ENCODE measurements around the gene LRP1B.

Gene LRP1B

GRCh38 chr2:141497272-141497671 lies 633.5 kb downstream of the LRP1B start:
- no peak for ATAC-seq
- H3K4me3 Mint-ChIP-seq: no peak overlapping the region
- H3K27me3 Mint-ChIP-seq: no peaks in the 10 kb centered on the region
- H3K4me1 Mint-ChIP-seq: peaks cover 4% of the 10 kb centered on the region
- no peaks in the 10 kb centered on the region for H3K36me3 Mint-ChIP-seq
- no peaks in the 10 kb centered on the region for H3K9me3 Mint-ChIP-seq
- no peak overlapping the region for H3K27ac Mint-ChIP-seq

GRCh38 chr2:141496810-141497209 lies 634.0 kb downstream of the LRP1B start:
- Mint-ChIP-seq H3K9me3 (no peaks in the 10 kb centered on the region), H3K27me3 (no peaks in the 10 kb centered on the region), H3K4me1 (peaks cover 4% of the 10 kb centered on the region), H3K36me3 (no peaks in the 10 kb centered on the region), H3K4me3 (no peak overlapping the region), H3K27ac (no peak overlapping the region)
- no peak for ATAC-seq

- Mint-ChIP-seq H3K4me1 (peaks cover 4% of the 10 kb centered on the region), H3K27me3 (no peaks in the 10 kb centered on the region), H3K36me3 (no peaks in the 10 kb centered on the region), H3K9me3 (no peaks in the 10 kb centered on the region), H3K27ac (no peak overlapping the region), H3K4me3 (no peak overlapping the region)
- no peak for ATAC-seq
Measured at GRCh38 chr2:141493936-141494335, 636.9 kb downstream of the LRP1B start.

DNA sequence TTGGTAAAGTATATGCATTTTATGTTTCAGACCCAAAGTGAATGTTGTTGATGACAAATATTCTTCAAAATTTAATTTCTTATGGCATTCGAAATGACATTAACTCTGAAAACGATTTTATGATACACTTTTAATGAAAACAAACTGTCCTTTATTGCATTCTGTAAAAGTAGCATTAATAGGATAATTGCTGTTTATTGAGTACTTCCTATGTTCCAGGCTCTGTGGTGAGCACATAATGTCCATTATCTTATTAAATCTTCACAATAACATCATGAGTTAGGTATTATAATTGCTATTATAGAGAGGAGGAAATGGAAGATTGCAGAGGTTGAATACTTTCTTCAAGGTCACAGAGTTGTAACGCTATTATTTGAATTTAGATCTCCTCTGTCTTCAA lies 638.0 kb downstream of the LRP1B start:
- Mint-ChIP-seq H3K4me3 (no peak overlapping the region), H3K27ac (no peak overlapping the region), H3K36me3 (no peaks in the 10 kb centered on the region), H3K4me1 (peaks cover 4% of the 10 kb centered on the region), H3K9me3 (no peaks in the 10 kb centered on the region), H3K27me3 (no peaks in the 10 kb centered on the region)
- ATAC-seq: no peak

DNA sequence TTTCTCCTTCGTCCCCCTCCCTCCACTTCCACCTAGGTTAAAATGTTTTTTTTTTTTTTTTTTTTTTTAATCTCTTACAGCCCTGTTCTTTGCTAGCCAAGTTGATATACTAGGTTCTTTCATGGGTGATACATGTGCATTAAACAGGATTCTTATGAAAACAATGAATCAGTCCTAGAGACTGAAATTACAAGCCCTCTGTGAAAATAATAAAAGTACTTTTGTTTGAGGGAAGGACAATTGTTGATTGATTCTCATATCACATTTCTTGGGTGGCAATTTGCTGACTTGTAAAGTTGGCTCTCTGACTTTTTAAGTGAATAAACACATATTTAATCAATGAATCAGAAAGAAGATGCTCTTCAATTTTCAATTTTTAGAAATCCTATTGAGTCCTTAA lies 639.9 kb downstream of the LRP1B start:
- no peak for ATAC-seq
- Mint-ChIP-seq H3K27ac (no peak overlapping the region), H3K27me3 (no peaks in the 10 kb centered on the region), H3K36me3 (no peaks in the 10 kb centered on the region), H3K4me3 (no peak overlapping the region), H3K4me1 (no peaks in the 10 kb centered on the region), H3K9me3 (no peaks in the 10 kb centered on the region)

DNA sequence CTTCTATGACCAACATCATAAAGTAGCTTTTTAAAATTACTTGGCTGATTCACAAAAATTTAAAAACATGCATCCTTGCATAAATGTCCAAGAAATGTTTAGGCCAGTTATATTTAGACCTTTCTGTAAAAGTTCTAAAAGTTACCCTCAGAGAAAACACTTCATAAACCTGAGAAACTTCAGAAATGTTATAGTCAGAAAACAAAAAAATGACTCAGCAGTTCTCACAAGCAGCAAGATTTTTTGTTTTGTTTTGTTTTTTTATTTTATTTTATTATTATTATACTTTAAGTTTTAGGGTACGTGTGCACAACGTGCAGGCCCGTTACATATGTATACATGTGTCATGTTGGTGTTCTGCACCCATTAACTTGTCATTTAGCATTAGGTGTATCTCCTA lies 648.1 kb downstream of the LRP1B start:
- H3K27ac Mint-ChIP-seq: no peak overlapping the region

GRCh38 chr2:141475801-141476200 lies 655.0 kb downstream of the LRP1B start:
- no peaks in the 10 kb centered on the region for H3K9me3 Mint-ChIP-seq
- H3K4me1 Mint-ChIP-seq: no peaks in the 10 kb centered on the region
- no peaks in the 10 kb centered on the region for H3K36me3 Mint-ChIP-seq
- no peak overlapping the region for H3K4me3 Mint-ChIP-seq
- ATAC-seq: no peak
- no peak overlapping the region for H3K27ac Mint-ChIP-seq
- no peaks in the 10 kb centered on the region for H3K27me3 Mint-ChIP-seq

More for the DNA sequence above, 648.1 kb downstream of the LRP1B start:
- Mint-ChIP-seq H3K27me3 (no peaks in the 10 kb centered on the region), H3K36me3 (no peaks in the 10 kb centered on the region), H3K9me3 (no peaks in the 10 kb centered on the region), H3K4me3 (no peak overlapping the region), H3K4me1 (no peaks in the 10 kb centered on the region)
- no peak for ATAC-seq

DNA sequence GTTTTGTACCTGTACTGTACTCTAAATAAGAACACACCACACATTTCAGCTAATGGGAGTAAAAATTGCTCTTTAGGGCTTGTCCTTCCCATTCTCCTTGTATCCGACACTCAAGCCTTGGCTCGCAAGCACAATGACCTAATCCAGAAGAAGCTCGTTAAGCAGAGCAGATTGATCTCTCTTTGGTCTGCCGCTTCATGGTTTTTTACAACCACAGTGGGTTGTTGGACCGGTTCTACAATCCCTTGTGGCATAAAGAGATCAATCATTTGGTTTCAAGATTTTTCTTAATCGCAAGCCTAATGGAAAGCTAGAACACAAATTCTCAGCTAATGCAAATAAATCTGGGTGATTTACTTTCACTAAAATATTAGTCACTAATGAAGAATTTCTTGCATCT lies 662.1 kb downstream of the LRP1B start:
- H3K4me3 Mint-ChIP-seq: no peak overlapping the region
- no peaks in the 10 kb centered on the region for H3K36me3 Mint-ChIP-seq
- H3K27me3 Mint-ChIP-seq: no peaks in the 10 kb centered on the region
- no peaks in the 10 kb centered on the region for H3K4me1 Mint-ChIP-seq
- H3K9me3 Mint-ChIP-seq: no peaks in the 10 kb centered on the region
- H3K27ac Mint-ChIP-seq: no peak overlapping the region
- ATAC-seq: no peak

GRCh38 chr2:141467331-141467730 lies 663.5 kb downstream of the LRP1B start:
- ATAC-seq: no peak
- Mint-ChIP-seq H3K27me3 (no peaks in the 10 kb centered on the region), H3K36me3 (no peaks in the 10 kb centered on the region), H3K9me3 (no peaks in the 10 kb centered on the region), H3K27ac (no peak overlapping the region), H3K4me1 (no peaks in the 10 kb centered on the region), H3K4me3 (no peak overlapping the region)

DNA sequence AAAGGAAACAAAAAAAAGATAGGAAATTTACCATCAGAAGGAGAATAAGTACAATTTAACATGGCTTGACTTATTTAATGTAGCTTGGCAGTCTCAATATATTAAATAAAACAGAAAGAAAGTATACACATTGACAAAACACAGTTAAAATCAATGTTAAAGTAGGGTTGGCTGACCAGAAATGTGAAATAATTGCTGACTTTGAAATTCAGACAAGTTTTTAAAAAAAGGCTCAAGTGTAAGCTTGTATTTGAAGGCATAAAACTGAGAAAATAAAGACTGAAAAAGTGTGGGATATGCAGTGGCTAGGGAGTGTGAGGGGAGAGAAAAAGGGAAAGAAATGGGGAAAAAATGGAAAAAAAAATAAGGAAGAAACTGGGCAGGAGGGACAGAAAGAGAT lies 665.8 kb downstream of the LRP1B start:
- H3K27ac Mint-ChIP-seq: no peak overlapping the region
- no peaks in the 10 kb centered on the region for H3K27me3 Mint-ChIP-seq
- H3K36me3 Mint-ChIP-seq: no peaks in the 10 kb centered on the region
- H3K4me1 Mint-ChIP-seq: no peaks in the 10 kb centered on the region
- no peak for ATAC-seq
- H3K4me3 Mint-ChIP-seq: no peak overlapping the region
- no peaks in the 10 kb centered on the region for H3K9me3 Mint-ChIP-seq

- Mint-ChIP-seq H3K4me3 (no peak overlapping the region), H3K9me3 (no peaks in the 10 kb centered on the region), H3K27ac (no peak overlapping the region), H3K36me3 (no peaks in the 10 kb centered on the region), H3K27me3 (no peaks in the 10 kb centered on the region), H3K4me1 (no peaks in the 10 kb centered on the region)
- ATAC-seq: no peak
Measured at GRCh38 chr2:141458351-141458750, 672.5 kb downstream of the LRP1B start.

- Mint-ChIP-seq H3K9me3 (no peaks in the 10 kb centered on the region), H3K4me1 (no peaks in the 10 kb centered on the region)
Measured at GRCh38 chr2:141455877-141456276, 674.9 kb downstream of the LRP1B start.

GRCh38 chr2:141455211-141455826 lies 675.5 kb downstream of the LRP1B start:
- H3K27ac Mint-ChIP-seq: no peak overlapping the region
- no peaks in the 10 kb centered on the region for H3K36me3 Mint-ChIP-seq
- no peaks in the 10 kb centered on the region for H3K4me1 Mint-ChIP-seq
- no peak overlapping the region for H3K4me3 Mint-ChIP-seq
- H3K27me3 Mint-ChIP-seq: no peaks in the 10 kb centered on the region
- no peak for ATAC-seq
- H3K9me3 Mint-ChIP-seq: no peaks in the 10 kb centered on the region

More at GRCh38 chr2:141455877-141456276, 674.9 kb downstream of the LRP1B start:
- H3K27ac Mint-ChIP-seq: no peak overlapping the region
- no peaks in the 10 kb centered on the region for H3K27me3 Mint-ChIP-seq
- H3K36me3 Mint-ChIP-seq: no peaks in the 10 kb centered on the region
- ATAC-seq: no peak
- H3K4me3 Mint-ChIP-seq: no peak overlapping the region

DNA sequence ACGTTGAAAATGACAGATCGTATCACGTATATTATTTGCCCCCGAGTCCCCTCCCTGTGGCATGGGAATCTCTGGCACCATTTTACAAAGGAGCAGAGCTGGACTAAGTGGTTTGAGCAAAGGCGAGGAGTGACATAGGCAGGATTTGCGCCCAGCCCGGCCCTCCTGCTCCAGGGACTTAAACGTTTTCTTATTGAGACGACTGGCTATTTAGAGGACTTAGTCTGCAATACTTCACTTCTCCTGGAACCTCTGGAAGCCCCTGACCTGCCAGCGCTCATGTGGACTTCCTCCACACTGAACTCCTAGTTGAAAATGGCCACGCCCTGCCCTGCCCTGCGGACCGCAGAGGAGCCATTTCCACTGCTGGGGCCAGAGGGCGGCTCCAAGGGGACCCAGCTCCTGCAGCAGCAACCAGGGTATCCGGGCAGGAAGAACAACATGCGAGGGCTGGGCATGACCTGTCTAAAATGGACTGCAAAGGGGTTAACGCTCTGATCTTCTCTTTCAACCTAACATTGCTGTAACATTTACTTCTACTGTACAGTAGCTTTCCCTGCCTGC lies 690.7 kb downstream of the LRP1B start:
- H3K36me3 Mint-ChIP-seq: no peaks in the 10 kb centered on the region
- H3K27ac Mint-ChIP-seq: no peak overlapping the region
- H3K4me3 Mint-ChIP-seq: no peak overlapping the region
- no peaks in the 10 kb centered on the region for H3K4me1 Mint-ChIP-seq
- peaks cover 5% of the 10 kb centered on the region for H3K9me3 Mint-ChIP-seq
- no peaks in the 10 kb centered on the region for H3K27me3 Mint-ChIP-seq
- no peak for ATAC-seq

DNA sequence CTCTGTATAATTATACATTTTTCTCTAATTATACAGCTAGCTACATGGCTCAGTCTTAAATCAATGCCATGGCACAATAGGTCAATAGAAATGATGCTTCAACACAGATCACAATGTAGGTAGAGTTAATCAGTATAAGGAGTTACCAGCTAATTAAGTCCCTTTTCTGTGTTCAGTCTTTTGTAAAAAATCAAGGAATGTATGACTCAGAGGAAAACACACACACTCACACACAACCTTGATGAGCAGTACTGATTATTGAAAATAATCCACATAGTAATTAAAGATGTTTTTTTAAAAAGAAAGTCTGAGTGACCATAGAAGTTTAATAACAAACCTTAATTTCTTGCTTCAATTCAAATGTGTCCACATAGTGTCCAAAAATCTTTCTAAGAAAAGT lies 691.3 kb downstream of the LRP1B start:
- no peak for ATAC-seq
- Mint-ChIP-seq H3K36me3 (no peaks in the 10 kb centered on the region), H3K4me1 (no peaks in the 10 kb centered on the region), H3K27ac (no peak overlapping the region), H3K9me3 (peaks cover 5% of the 10 kb centered on the region), H3K27me3 (no peaks in the 10 kb centered on the region), H3K4me3 (no peak overlapping the region)

DNA sequence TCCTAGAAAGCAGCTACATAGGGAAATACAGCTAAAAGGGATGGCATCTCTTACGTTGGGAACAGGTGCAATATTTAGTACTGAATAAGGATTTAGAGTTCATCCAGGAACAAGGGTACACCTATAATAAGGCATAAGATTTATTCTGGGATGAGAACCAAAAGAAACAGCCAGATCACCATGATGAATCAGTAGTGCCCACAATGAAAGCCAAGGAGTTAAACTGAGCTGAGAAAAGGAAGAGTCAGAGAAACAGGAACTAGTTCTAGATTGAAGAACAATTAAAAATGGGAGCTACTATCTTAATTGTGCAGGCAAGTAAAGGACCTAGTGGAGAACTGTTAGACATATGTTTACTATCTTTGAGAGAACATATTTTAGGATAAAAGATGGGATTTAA lies 692.3 kb downstream of the LRP1B start:
- H3K4me3 Mint-ChIP-seq: no peak overlapping the region
- no peak overlapping the region for H3K27ac Mint-ChIP-seq
- H3K4me1 Mint-ChIP-seq: no peaks in the 10 kb centered on the region
- H3K9me3 Mint-ChIP-seq: peaks cover 3% of the 10 kb centered on the region
- no peak for ATAC-seq
- H3K36me3 Mint-ChIP-seq: no peaks in the 10 kb centered on the region
- H3K27me3 Mint-ChIP-seq: no peaks in the 10 kb centered on the region
